ENCODE measurements around the gene DCTPP1.

DNA sequence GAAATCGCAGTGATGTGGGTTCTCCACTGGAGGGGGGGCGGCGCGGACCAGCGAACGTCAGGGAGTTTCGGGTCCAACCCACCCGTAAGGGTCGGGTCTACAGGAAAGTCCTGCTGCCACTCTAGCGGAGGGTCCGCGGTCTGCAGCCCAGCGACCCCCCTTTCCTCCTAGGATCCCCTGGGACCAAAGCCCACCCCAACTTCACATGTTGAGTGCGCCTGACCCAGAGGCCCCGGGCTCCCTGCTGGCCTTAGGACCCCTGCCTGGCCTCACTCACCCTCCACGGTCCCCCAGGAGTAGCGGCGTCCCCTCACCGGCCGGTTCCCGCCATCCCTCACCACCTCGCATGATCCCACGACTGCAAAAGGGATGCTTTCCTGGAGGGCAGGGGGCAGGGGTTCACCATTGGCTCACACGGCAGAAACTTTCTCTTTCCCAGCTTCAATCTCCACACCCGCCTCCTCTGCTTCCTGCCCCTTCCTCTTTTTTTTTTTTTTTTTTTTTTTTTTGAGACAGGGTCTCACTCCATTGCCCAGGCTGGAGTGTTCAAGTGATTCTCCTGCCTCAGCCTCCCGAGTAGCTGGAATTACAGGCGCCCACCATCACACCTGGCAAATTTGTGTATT is 50.6 kb downstream of the DCTPP1 start:
- TF ChIP-seq EZH2phosphoT487 (IDR thresholded peaks at IDR 0.05; ENCODE audit: insufficient read depth, low read depth): no peak
- TF ChIP-seq EZH2 (IDR thresholded peaks at IDR 0.05; ENCODE audit: insufficient read depth, poor library complexity, severe bottlenecking): no peak

Data from GM23248 (cell line).